MM.1S (cell line): ENCODE results near the gene ATP10D.

ENCODE experiments used
- DNase-seq: peaks from one replicate; pipeline ENCODE4 v3.0.0-alpha.2; 2015
- H2AFZ ChIP-seq: fragments of 300-600 bp; sonication (generic); 2 replicates; pipeline ENCODE4 v1.6.0; 2016; ENCODE audit warnings: antibody characterized with exemption, low read length
- H3F3A ChIP-seq: fragments of 300-600 bp; sonication (generic); 2 replicates; pipeline ENCODE4 v1.6.1; 2016; ENCODE audit warnings: mild to moderate bottlenecking, antibody characterized with exemption, low read length, moderate library complexity, mixed read lengths; ENCODE audit not compliant: insufficient read depth
- H3K27ac ChIP-seq: fragments of 300-600 bp; sonication (generic); 2 replicates; pipeline ENCODE4 v1.5.1; 2016; ENCODE audit warnings: mild to moderate bottlenecking, low read length
- H3K27me3 ChIP-seq: fragments of 300-600 bp; sonication (generic); replicated peaks from 2 replicates; pipeline ENCODE4 v1.6.0; 2016; ENCODE audit warnings: low read length; ENCODE audit not compliant: insufficient read depth
- H3K36me3 ChIP-seq: fragments of 300-600 bp; sonication (generic); replicated peaks from 2 replicates; pipeline ENCODE4 v1.6.1; 2016; ENCODE audit warnings: mild to moderate bottlenecking, low read length, mixed read lengths; ENCODE audit not compliant: insufficient read depth
- H3K4me1 ChIP-seq: fragments of 300-600 bp; sonication (generic); 2 replicates; pipeline ENCODE4 v1.6.1; 2016; ENCODE audit warnings: low read length, mixed read lengths
- H3K4me2 ChIP-seq: fragments of 300-600 bp; sonication (generic); 2 replicates; pipeline ENCODE4 v1.6.0; 2016; ENCODE audit warnings: low read depth, low read length
- H3K4me3 ChIP-seq: fragments of 300-600 bp; sonication (generic); 2 replicates; pipeline ENCODE4 v1.5.1; 2016; ENCODE audit warnings: low read length, mixed read lengths
- H3K79me2 ChIP-seq: fragments of 300-600 bp; sonication (generic); 2 replicates; pipeline ENCODE4 v1.6.1; 2016; ENCODE audit warnings: mixed run types, low read length, mixed read lengths
- H3K9ac ChIP-seq: fragments of 300-600 bp; sonication (generic); 2 replicates; pipeline ENCODE4 v1.6.1; 2016; ENCODE audit warnings: low read length, mixed read lengths
- H3K9me2 ChIP-seq: fragments of 300-600 bp; sonication (generic); replicated peaks from 2 replicates; pipeline ENCODE4 v1.6.1; 2016; ENCODE audit warnings: mild to moderate bottlenecking, low read length, mixed read lengths; ENCODE audit not compliant: insufficient read depth
- H3K9me3 ChIP-seq: fragments of 300-600 bp; sonication (generic); replicated peaks from 2 replicates; pipeline ENCODE4 v1.6.1; 2016; ENCODE audit warnings: mild to moderate bottlenecking, low read length, mixed read lengths; ENCODE audit not compliant: insufficient read depth
- H4K20me1 ChIP-seq: fragments of 300-600 bp; sonication (generic); 2 replicates; pipeline ENCODE4 v1.6.1; 2016; ENCODE audit warnings: mild to moderate bottlenecking, low read length, moderate library complexity, mixed read lengths; ENCODE audit not compliant: insufficient read depth
- CTCF ChIP-seq: fragments of 300-600 bp; sonication (generic); IDR thresholded peaks from 2 replicates; pipeline ENCODE4 v1.5.1; 2016; ENCODE audit warnings: antibody characterized with exemption, low read length, mixed read lengths
- EZH2 ChIP-seq: fragments of 300-600 bp; sonication (generic); optimal IDR thresholded peaks from 2 replicates; pipeline ENCODE3; 2017; ENCODE audit warnings: low read depth, mild to moderate bottlenecking, antibody characterized with exemption, low read length, mixed read lengths
- EZH2phosphoT487 ChIP-seq: fragments of 300-600 bp; sonication (generic); IDR thresholded peaks from 2 replicates; pipeline ENCODE4 v1.6.1; 2018; ENCODE audit warnings: antibody characterized with exemption, low read length

The ATP10D gene

DNA sequence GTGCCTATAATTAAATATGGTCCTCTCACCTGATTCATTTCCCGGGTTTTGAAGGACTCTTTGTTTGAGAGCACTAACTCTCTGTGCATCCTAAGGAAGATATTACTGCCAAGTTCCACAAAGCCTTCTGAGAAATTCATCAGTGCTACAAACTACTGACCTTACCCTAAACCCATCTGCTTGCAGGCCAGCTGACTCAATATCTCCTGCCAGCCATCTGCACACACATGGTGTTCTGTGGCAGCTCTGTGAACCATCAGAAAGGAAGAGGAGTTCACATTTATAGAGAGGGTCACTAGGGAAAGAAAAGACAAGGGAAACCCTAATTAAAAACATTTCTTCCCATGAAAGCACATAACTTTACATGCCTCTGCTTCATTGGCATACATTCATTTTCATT, 156.7 kb downstream of the ATP10D start:
- DNase-seq = no peak
- no peaks in the 10 kb centered on the region for H3K9me3 ChIP-seq
- TF ChIP-seq EZH2phosphoT487 (no peak), EZH2 (no peak), CTCF (no peak)

GRCh38 chr4:47642191-47642830, 157.2 kb downstream of the ATP10D start:
- no peak overlapping the region for H3K27ac ChIP-seq
- no peaks in the 10 kb centered on the region for H3F3A ChIP-seq
- no peaks in the 10 kb centered on the region for H4K20me1 ChIP-seq
- H3K4me3 ChIP-seq = no peak overlapping the region
- H3K4me2 ChIP-seq = no peak overlapping the region
- no peak overlapping the region for H3K9ac ChIP-seq
- no peaks in the 10 kb centered on the region for H3K9me3 ChIP-seq
- no peak for TF ChIP-seq CTCF
- no peak for TF ChIP-seq EZH2phosphoT487
- TF ChIP-seq EZH2 = no peak
- no peaks in the 10 kb centered on the region for H3K4me1 ChIP-seq
- no peaks in the 10 kb centered on the region for H3K9me2 ChIP-seq
- H3K79me2 ChIP-seq = no peaks in the 10 kb centered on the region
- H2AFZ ChIP-seq = no peak overlapping the region
- no peaks in the 10 kb centered on the region for H3K36me3 ChIP-seq
- no peak for DNase-seq
- H3K27me3 ChIP-seq = no peaks in the 10 kb centered on the region

More for the DNA sequence above, 156.7 kb downstream of the ATP10D start:
- H3K9me2 ChIP-seq = no peaks in the 10 kb centered on the region
- no peak overlapping the region for H3K4me3 ChIP-seq
- no peaks in the 10 kb centered on the region for H3F3A ChIP-seq
- no peak overlapping the region for H3K9ac ChIP-seq
- H4K20me1 ChIP-seq = no peaks in the 10 kb centered on the region
- no peak overlapping the region for H2AFZ ChIP-seq
- no peaks in the 10 kb centered on the region for H3K36me3 ChIP-seq
- no peaks in the 10 kb centered on the region for H3K79me2 ChIP-seq
- no peaks in the 10 kb centered on the region for H3K4me1 ChIP-seq
- no peaks in the 10 kb centered on the region for H3K27me3 ChIP-seq
- no peak overlapping the region for H3K4me2 ChIP-seq
- no peak overlapping the region for H3K27ac ChIP-seq
